ENCODE measurements around the gene TAF5L.

The TAF5L gene

GRCh38 chr1:229643996-229644745, 18.2 kb upstream of the TAF5L start:
- DNase-seq (ENCODE audit: low read depth), result peak; percentile 26
- TF ChIP-seq CTCF (conservative IDR thresholded peaks at IDR 0.05; ENCODE audit: control insufficient read depth, insufficient read depth, low read depth, low read length), result no peak
- H3K4me3 ChIP-seq (ENCODE audit: control insufficient read depth, low read depth, low read length), result no peak overlapping the region

- no peak for TF ChIP-seq CTCF (conservative IDR thresholded peaks at IDR 0.05; ENCODE audit: control insufficient read depth, insufficient read depth, low read depth, low read length)
- DNase-seq (ENCODE audit: low read depth), result no peak
- no peak overlapping the region for H3K4me3 ChIP-seq (ENCODE audit: control insufficient read depth, low read depth, low read length)
Observed at GRCh38 chr1:229642970-229643369, 17.0 kb upstream of the TAF5L start.

- no peak for DNase-seq (ENCODE audit: low read depth)
- TF ChIP-seq CTCF (conservative IDR thresholded peaks at IDR 0.05; ENCODE audit: control insufficient read depth, insufficient read depth, low read depth, low read length), result no peak
- H3K4me3 ChIP-seq (ENCODE audit: control insufficient read depth, low read depth, low read length), result no peak overlapping the region
Observed at GRCh38 chr1:229642376-229642775, 16.5 kb upstream of the TAF5L start.

GRCh38 chr1:229641306-229641705, 15.4 kb upstream of the TAF5L start:
- no peak for TF ChIP-seq CTCF (conservative IDR thresholded peaks at IDR 0.05; ENCODE audit: control insufficient read depth, insufficient read depth, low read depth, low read length)
- no peak overlapping the region for H3K4me3 ChIP-seq (ENCODE audit: control insufficient read depth, low read depth, low read length)
- DNase-seq (ENCODE audit: low read depth), result no peak

- no peak for DNase-seq (ENCODE audit: low read depth)
- TF ChIP-seq CTCF (conservative IDR thresholded peaks at IDR 0.05; ENCODE audit: control insufficient read depth, insufficient read depth, low read depth, low read length), result no peak
- no peak overlapping the region for H3K4me3 ChIP-seq (ENCODE audit: control insufficient read depth, low read depth, low read length)
Observed at GRCh38 chr1:229640455-229640854, 14.5 kb upstream of the TAF5L start.

GRCh38 chr1:229637746-229638145, 11.8 kb upstream of the TAF5L start:
- TF ChIP-seq CTCF (conservative IDR thresholded peaks at IDR 0.05; ENCODE audit: control insufficient read depth, insufficient read depth, low read depth, low read length), result no peak
- no peak overlapping the region for H3K4me3 ChIP-seq (ENCODE audit: control insufficient read depth, low read depth, low read length)
- DNase-seq (ENCODE audit: low read depth), result no peak
